Vagina (tissue), 2 donors: ENCODE results near the gene CHN1. TPM values are rescaled to one million over a fixed set of nuclear protein-coding genes. Genes with fewer than 3 reads are reported as not detected.

ENCODE experiments used
- DNase-seq, 2 donors: peaks; one replicate each; pipeline ENCODE4 v3.0.0-alpha.2; 2017; ENCODE audit errors: extremely low spot score in 2 of 2
- H3K27ac ChIP-seq: fragments of 200-600 bp; sonication (generic); one replicate; pipeline ENCODE4 v1.5.1; 2019
- H3K27me3 ChIP-seq: fragments of 200-600 bp; sonication (generic); one replicate; pipeline ENCODE4 v1.5.1; 2019
- H3K36me3 ChIP-seq, 2 donors: fragments of 200-600 bp; sonication (generic); one replicate each; pipeline ENCODE4 v1.5.1; 2017 to 2019
- H3K4me1 ChIP-seq: fragments of 200-600 bp; sonication (generic); one replicate; pipeline ENCODE4 v1.5.1; 2019
- H3K4me3 ChIP-seq, 2 donors: fragments of 200-600 bp; sonication (generic); 1 replicate in 1 of 2; 2 replicates in 1 of 2; pipeline ENCODE4 v1.5.1; 2016 to 2019
- H3K9me3 ChIP-seq: fragments of 200-600 bp; sonication (generic); one replicate; pipeline ENCODE4 v1.5.1; 2019
- CTCF ChIP-seq, 3 experiments: fragments of 450-650 bp in 2 of 3; fragments of 200-600 bp in 1 of 3; sonication (generic) in 1 of 3; IDR thresholded peaks; one replicate each; pipeline ENCODE4 v1.5.1; 2017 to 2019; ENCODE audit warnings: antibody characterized with exemption in 3 of 3, mild to moderate bottlenecking in 2 of 3, moderate library complexity in 2 of 3
- POLR2A ChIP-seq, 2 donors: fragments of 450-650 bp; IDR thresholded peaks; one replicate each; pipeline ENCODE4 v1.6.1; 2017; ENCODE audit warnings: antibody characterized with exemption in 2 of 2, mild to moderate bottlenecking in 2 of 2, moderate library complexity in 2 of 2
- POLR2AphosphoS5 ChIP-seq, 2 donors: sonication (generic); formaldehyde crosslinking; IDR thresholded peaks; one replicate each; pipeline ENCODE4 v1.9.0; 2017; ENCODE audit warnings: antibody characterized with exemption in 2 of 2, mild to moderate bottlenecking in 2 of 2, low read depth in 1 of 2; ENCODE audit not compliant: insufficient read depth in 1 of 2
- intact Hi-C: fragments of 100-400 bp; cut with DNase I; formaldehyde crosslinking; loops from one replicate; pipeline ENCODE4 v1.15.1; 2023
- total RNA-seq: library from RNA; depleted of rRNA; stranded (reverse); fragments of >200 nt; gene quantifications from one replicate; pipeline ENCODE4 v1.2.3, GENCODE V29; 2016

Gene CHN1
- total RNA-seq, 1 donor from 2014 or later = 9.6 TPM

- TF ChIP-seq POLR2A (IDR thresholded peaks at IDR 0.05) = no peak
- TF ChIP-seq CTCF (IDR thresholded peaks at IDR 0.05) = no peak
- TF ChIP-seq POLR2AphosphoS5 (IDR thresholded peaks at IDR 0.05; ENCODE audit: insufficient read depth in 1 of 2, low read depth in 1 of 2) = no peak
- intact Hi-C loops = no loop called here
- no peaks in the 10 kb centered on the region for H3K9me3 ChIP-seq
- no peaks in the 10 kb centered on the region for H3K27me3 ChIP-seq
- DNase-seq = no peak
- no peaks in the 10 kb centered on the region for H3K36me3 ChIP-seq
- H3K4me3 ChIP-seq = no peak overlapping the region
- peaks cover 7% of the 10 kb centered on the region for H3K4me1 ChIP-seq
- no peak overlapping the region for H3K27ac ChIP-seq
These were observed 217.5 kb downstream of the CHN1 start for GRCh38 chr2:174787487-174788205.

GRCh38 chr2:174786066-174786725 lies 219.0 kb downstream of the CHN1 start:
- no peak overlapping the region for H3K4me3 ChIP-seq
- H3K27ac ChIP-seq = no peak overlapping the region
- peaks cover 7% of the 10 kb centered on the region for H3K4me1 ChIP-seq
- intact Hi-C loops = no loop called here
- no peaks in the 10 kb centered on the region for H3K9me3 ChIP-seq
- no peaks in the 10 kb centered on the region for H3K27me3 ChIP-seq
- no peak for DNase-seq
- TF ChIP-seq CTCF (IDR thresholded peaks at IDR 0.05) (no peak), POLR2A (IDR thresholded peaks at IDR 0.05) (no peak), POLR2AphosphoS5 (IDR thresholded peaks at IDR 0.05; ENCODE audit: insufficient read depth in 1 of 2, low read depth in 1 of 2) (no peak)
- no peaks in the 10 kb centered on the region for H3K36me3 ChIP-seq

GRCh38 chr2:174785481-174785880 lies 219.7 kb downstream of the CHN1 start:
- TF ChIP-seq POLR2A (IDR thresholded peaks at IDR 0.05) (no peak), POLR2AphosphoS5 (IDR thresholded peaks at IDR 0.05; ENCODE audit: insufficient read depth in 1 of 2, low read depth in 1 of 2) (no peak), CTCF (IDR thresholded peaks at IDR 0.05) (no peak)
- H3K27me3 ChIP-seq = no peaks in the 10 kb centered on the region
- H3K36me3 ChIP-seq = no peaks in the 10 kb centered on the region
- no peak overlapping the region for H3K27ac ChIP-seq
- no peaks in the 10 kb centered on the region for H3K9me3 ChIP-seq
- no peak for DNase-seq
- H3K4me1 ChIP-seq = peaks cover 7% of the 10 kb centered on the region
- no peak overlapping the region for H3K4me3 ChIP-seq
- intact Hi-C loops = no loop called here

GRCh38 chr2:174784909-174785308 lies 220.3 kb downstream of the CHN1 start:
- no peaks in the 10 kb centered on the region for H3K36me3 ChIP-seq
- H3K4me3 ChIP-seq = no peak overlapping the region
- H3K27ac ChIP-seq = no peak overlapping the region
- DNase-seq = no peak
- no peaks in the 10 kb centered on the region for H3K9me3 ChIP-seq
- peaks cover 7% of the 10 kb centered on the region for H3K4me1 ChIP-seq
- H3K27me3 ChIP-seq = no peaks in the 10 kb centered on the region
- TF ChIP-seq CTCF (IDR thresholded peaks at IDR 0.05) (no peak), POLR2A (IDR thresholded peaks at IDR 0.05) (no peak), POLR2AphosphoS5 (IDR thresholded peaks at IDR 0.05; ENCODE audit: insufficient read depth in 1 of 2, low read depth in 1 of 2) (no peak)
- intact Hi-C loops = no loop called here

- TF ChIP-seq CTCF (IDR thresholded peaks at IDR 0.05) = no peak
- TF ChIP-seq POLR2A (IDR thresholded peaks at IDR 0.05) = no peak
- no peak for TF ChIP-seq POLR2AphosphoS5 (IDR thresholded peaks at IDR 0.05; ENCODE audit: insufficient read depth in 1 of 2, low read depth in 1 of 2)
- peaks cover 7% of the 10 kb centered on the region for H3K4me1 ChIP-seq
- no peak overlapping the region for H3K27ac ChIP-seq
- H3K36me3 ChIP-seq = no peaks in the 10 kb centered on the region
- no peaks in the 10 kb centered on the region for H3K27me3 ChIP-seq
- DNase-seq = no peak
- intact Hi-C loops = no loop called here
- H3K4me3 ChIP-seq = no peak overlapping the region
- no peaks in the 10 kb centered on the region for H3K9me3 ChIP-seq
These were observed 220.9 kb downstream of the CHN1 start for GRCh38 chr2:174784316-174784715.
